ENCODE measurements around the gene ADCY6.

ADCY6 gene

GRCh38 chr12:48788854-48789775 lies at the start of gene ADCY6:
Gene ADCY6, minus strand, starts transcription at chr12:48789089. Its CDS starts 5,655 bp downstream, at chr12:48783434.
- in situ Hi-C loops (cut with MboI; ENCODE audit: low sequenced_read_pairs), result no loop called here

GRCh38 chr12:48838048-48838447 lies 49.2 kb upstream of the ADCY6 start:
- in situ Hi-C loops (cut with MboI; ENCODE audit: low sequenced_read_pairs), result no loop called here

GRCh38 chr12:48832321-48833060 lies 43.6 kb upstream of the ADCY6 start:
- in situ Hi-C loops (cut with MboI; ENCODE audit: low sequenced_read_pairs), result no loop called here

GRCh38 chr12:48831257-48831656 lies 42.4 kb upstream of the ADCY6 start:
- in situ Hi-C loops (cut with MboI; ENCODE audit: low sequenced_read_pairs), result no loop called here

GRCh38 chr12:48828841-48829575 lies 40.1 kb upstream of the ADCY6 start:
- in situ Hi-C loops (cut with MboI; ENCODE audit: low sequenced_read_pairs), result no loop called here

- in situ Hi-C loops (cut with MboI; ENCODE audit: low sequenced_read_pairs), result no loop called here
Measured at GRCh38 chr12:48828293-48828692, 39.4 kb upstream of the ADCY6 start.

- in situ Hi-C loops (cut with MboI; ENCODE audit: low sequenced_read_pairs), result no loop called here
Measured at GRCh38 chr12:48827513-48828096, 38.7 kb upstream of the ADCY6 start.

- in situ Hi-C loops (cut with MboI; ENCODE audit: low sequenced_read_pairs), result no loop called here
Measured at GRCh38 chr12:48827026-48827425, 38.1 kb upstream of the ADCY6 start.

- in situ Hi-C loops (cut with MboI; ENCODE audit: low sequenced_read_pairs), result no loop called here
Measured at GRCh38 chr12:48826209-48826855, 37.4 kb upstream of the ADCY6 start.

- in situ Hi-C loops (cut with MboI; ENCODE audit: low sequenced_read_pairs), result no loop called here
Measured at GRCh38 chr12:48824905-48825304, 36.0 kb upstream of the ADCY6 start.

GRCh38 chr12:48824112-48824511 lies 35.2 kb upstream of the ADCY6 start:
- in situ Hi-C loops (cut with MboI; ENCODE audit: low sequenced_read_pairs), result no loop called here

- in situ Hi-C loops (cut with MboI; ENCODE audit: low sequenced_read_pairs), result no loop called here
Measured at GRCh38 chr12:48823281-48823680, 34.4 kb upstream of the ADCY6 start.

GRCh38 chr12:48822711-48823110 lies 33.8 kb upstream of the ADCY6 start:
- in situ Hi-C loops (cut with MboI; ENCODE audit: low sequenced_read_pairs), result no loop called here

GRCh38 chr12:48822139-48822538 lies 33.2 kb upstream of the ADCY6 start:
- in situ Hi-C loops (cut with MboI; ENCODE audit: low sequenced_read_pairs), result no loop called here

GRCh38 chr12:48819986-48820725 lies 31.3 kb upstream of the ADCY6 start:
- in situ Hi-C loops (cut with MboI; ENCODE audit: low sequenced_read_pairs), result no loop called here

GRCh38 chr12:48818831-48819590 lies 30.1 kb upstream of the ADCY6 start:
- in situ Hi-C loops (cut with MboI; ENCODE audit: low sequenced_read_pairs), result no loop called here

- in situ Hi-C loops (cut with MboI; ENCODE audit: low sequenced_read_pairs), result no loop called here
Measured at GRCh38 chr12:48817873-48818830, 29.3 kb upstream of the ADCY6 start, which contains the start of gene CACNB3. Gene CACNB3, plus strand, starts transcription at chr12:48818496. Its CDS starts 434 bp downstream, at chr12:48818930.

Data from HL-60/S4 (cell line).